Stimulated activated CD8-positive, alpha-beta memory T cell treated with anti-CD3 and anti-CD28 coated beads, Interleukin-7, amount 100 ng/mL, for 4 hours (primary cell): ENCODE results near the gene PDZD8.

Experiments used
- DNase-seq, 2 donors: peaks; one replicate each; pipeline ENCODE4 v3.0.0-alpha.2; 2020; ENCODE audit warnings: low read depth in 2 of 2

PDZD8 gene

GRCh38 chr10:117391436-117392205 is 16.4 kb upstream of the PDZD8 start:
- no peak for DNase-seq

- DNase-seq: no peak
Measured at GRCh38 chr10:117390420-117390819, 15.2 kb upstream of the PDZD8 start.

GRCh38 chr10:117386805-117387204 is 11.6 kb upstream of the PDZD8 start:
- DNase-seq: no peak

- no peak for DNase-seq
Measured at GRCh38 chr10:117382861-117383260, 7.6 kb upstream of the PDZD8 start.

- peak in 1 of 2 donors; percentile 9 for DNase-seq
Measured at GRCh38 chr10:117374506-117375359, 507 bp downstream of the PDZD8 start.

GRCh38 chr10:117373823-117374505 is 1.3 kb downstream of the PDZD8 start:
- peak in 1 of 2 donors; percentile 20 for DNase-seq

GRCh38 chr10:117370205-117370604 is 5.0 kb downstream of the PDZD8 start:
- DNase-seq: no peak

GRCh38 chr10:117367718-117368117 is 7.5 kb downstream of the PDZD8 start:
- no peak for DNase-seq

- no peak for DNase-seq
Measured at GRCh38 chr10:117366741-117367140, 8.5 kb downstream of the PDZD8 start.

GRCh38 chr10:117365612-117366011 is 9.6 kb downstream of the PDZD8 start:
- DNase-seq: no peak

GRCh38 chr10:117364110-117364960 is 10.9 kb downstream of the PDZD8 start:
- no peak for DNase-seq

GRCh38 chr10:117363028-117363427 is 12.2 kb downstream of the PDZD8 start:
- no peak for DNase-seq

- DNase-seq: no peak
Measured at GRCh38 chr10:117362313-117362712, 12.9 kb downstream of the PDZD8 start.

GRCh38 chr10:117360994-117361667 is 14.1 kb downstream of the PDZD8 start:
- DNase-seq: no peak

- DNase-seq: no peak
Measured at GRCh38 chr10:117360016-117360415, 15.2 kb downstream of the PDZD8 start.

- no peak for DNase-seq
Measured at GRCh38 chr10:117355072-117355471, 20.2 kb downstream of the PDZD8 start.

GRCh38 chr10:117353684-117354083 is 21.6 kb downstream of the PDZD8 start:
- DNase-seq: no peak

- DNase-seq: no peak
Measured at GRCh38 chr10:117352724-117353123, 22.5 kb downstream of the PDZD8 start.

GRCh38 chr10:117351996-117352395 is 23.2 kb downstream of the PDZD8 start:
- DNase-seq: no peak

GRCh38 chr10:117351558-117351957 is 23.7 kb downstream of the PDZD8 start:
- no peak for DNase-seq

GRCh38 chr10:117350909-117351308 is 24.3 kb downstream of the PDZD8 start:
- DNase-seq: no peak
